Dedifferentiated amniotic fluid mesenchymal stem cell (primary cell): Measurements from ENCODE around the gene C4B.
"Not testable (repeated sequence)": the region's sequence is repeated elsewhere in the genome, so short reads cannot be mapped to it uniquely, and the experiment has no call there.

Source experiments
- DNase-seq: peaks from one replicate; pipeline ENCODE4 v3.0.0-alpha.2; 2016; ENCODE audit errors: extremely low spot score

Gene C4B

DNA sequence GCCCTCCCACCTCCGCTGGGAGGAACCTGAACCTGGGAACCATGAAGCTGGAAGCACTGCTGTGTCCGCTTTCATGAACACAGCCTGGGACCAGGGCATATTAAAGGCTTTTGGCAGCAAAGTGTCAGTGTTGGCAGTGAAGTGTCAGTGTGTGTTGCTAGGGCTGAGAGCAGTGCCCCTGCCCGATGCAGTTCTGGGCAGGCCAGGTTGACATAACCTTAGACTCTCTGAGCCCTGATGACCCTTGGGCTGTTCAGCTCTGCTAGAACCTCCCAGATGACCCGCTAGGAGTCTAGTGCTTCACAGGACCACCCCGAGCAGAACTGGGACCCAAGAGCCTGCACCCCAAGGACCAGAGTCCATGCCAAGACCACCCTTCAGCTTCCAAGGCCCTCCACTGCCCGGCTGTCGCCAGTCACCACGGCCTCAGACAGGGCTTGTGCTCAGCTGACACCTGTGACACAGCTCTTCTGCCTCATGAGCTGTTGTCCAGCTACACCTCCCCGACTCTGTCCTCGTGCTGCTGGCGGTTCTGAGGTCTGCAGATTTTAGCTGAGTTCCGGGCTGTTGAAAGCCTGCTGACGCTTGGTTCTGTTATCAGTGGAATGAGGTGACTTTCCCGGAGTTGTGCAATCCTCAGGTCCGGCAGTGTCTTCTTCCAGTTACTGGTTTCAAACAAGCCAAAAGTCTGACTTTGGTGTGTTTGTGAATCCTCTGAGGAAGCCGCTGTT lies 20.9 kb downstream of the C4B start:
- DNase-seq = not testable (repeated sequence)

DNA sequence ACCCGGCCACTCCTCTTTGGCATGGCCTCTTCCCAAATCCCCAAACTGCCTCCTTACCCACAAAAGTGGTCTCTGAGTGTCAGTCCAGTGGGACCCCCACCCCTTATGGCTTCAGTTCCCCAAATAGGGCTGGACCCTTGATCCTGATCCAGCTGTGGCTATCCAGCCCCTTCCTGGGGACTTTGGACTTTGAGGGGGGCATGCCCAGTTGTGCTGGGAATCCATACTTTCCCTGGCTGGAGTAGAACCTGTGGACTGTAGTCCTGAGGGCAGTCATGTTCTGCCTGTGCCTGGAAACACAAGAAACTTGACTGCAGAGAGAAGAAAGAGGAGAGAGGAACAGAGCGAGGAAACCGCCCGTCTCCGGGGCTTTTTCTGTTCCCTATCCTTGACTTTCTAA lies 22.5 kb downstream of the C4B start:
- DNase-seq = not testable (repeated sequence)

DNA sequence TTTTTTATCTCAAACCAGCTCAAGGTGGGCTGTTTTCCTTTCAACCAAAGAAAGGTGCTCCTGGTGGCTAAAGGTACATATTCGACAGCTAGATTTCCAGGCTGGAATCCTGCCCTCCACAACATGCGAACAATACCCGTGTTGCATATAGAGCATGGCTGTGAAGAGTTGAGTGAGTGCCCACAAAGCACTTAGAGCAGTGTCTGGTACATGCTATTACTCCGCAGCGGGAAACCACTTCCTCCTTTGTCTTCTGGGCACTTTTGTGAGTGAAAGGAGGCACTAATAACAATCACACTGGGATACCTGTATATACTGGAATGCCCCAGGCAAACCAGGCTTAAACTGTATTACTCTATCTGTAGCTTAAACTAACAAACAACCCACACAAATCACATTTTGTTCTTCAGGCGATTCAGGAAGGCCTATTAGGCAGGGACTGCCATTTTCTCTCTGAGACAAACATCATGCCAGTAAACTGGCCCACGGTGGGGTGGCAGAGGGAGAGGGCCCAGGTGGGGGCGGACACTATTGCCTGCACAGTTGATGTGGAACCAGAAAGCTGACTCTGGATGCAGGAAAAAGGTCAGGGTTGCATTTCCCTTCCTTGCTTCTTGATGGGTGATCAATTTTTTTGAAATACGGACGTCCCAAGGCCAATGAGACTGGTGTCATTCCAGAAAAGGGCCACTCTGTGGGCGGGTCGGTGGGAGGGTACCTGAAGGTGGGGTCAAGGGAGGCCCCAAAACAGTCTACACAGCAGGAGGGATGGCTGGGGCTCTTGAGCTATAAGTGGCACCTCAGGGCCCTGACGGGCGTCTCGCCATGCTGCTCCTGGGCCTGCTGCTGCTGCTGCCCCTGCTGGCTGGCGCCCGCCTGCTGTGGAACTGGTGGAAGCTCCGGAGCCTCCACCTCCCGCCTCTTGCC lies 23.3 kb downstream of the C4B start, which contains the start of gene CYP21A2:
TSS of gene CYP21A2 (plus strand) at position 818 of the 927 bp plus-strand sequence. CDS start at position 826, 8 bp downstream.
- DNase-seq = not testable (repeated sequence)

- DNase-seq = not testable (repeated sequence)
Measured at GRCh38 chr6:32038878-32039277, 24.3 kb downstream of the C4B start.

GRCh38 chr6:32039321-32040274 lies 25.0 kb downstream of the C4B start:
- not testable (repeated sequence) for DNase-seq

DNA sequence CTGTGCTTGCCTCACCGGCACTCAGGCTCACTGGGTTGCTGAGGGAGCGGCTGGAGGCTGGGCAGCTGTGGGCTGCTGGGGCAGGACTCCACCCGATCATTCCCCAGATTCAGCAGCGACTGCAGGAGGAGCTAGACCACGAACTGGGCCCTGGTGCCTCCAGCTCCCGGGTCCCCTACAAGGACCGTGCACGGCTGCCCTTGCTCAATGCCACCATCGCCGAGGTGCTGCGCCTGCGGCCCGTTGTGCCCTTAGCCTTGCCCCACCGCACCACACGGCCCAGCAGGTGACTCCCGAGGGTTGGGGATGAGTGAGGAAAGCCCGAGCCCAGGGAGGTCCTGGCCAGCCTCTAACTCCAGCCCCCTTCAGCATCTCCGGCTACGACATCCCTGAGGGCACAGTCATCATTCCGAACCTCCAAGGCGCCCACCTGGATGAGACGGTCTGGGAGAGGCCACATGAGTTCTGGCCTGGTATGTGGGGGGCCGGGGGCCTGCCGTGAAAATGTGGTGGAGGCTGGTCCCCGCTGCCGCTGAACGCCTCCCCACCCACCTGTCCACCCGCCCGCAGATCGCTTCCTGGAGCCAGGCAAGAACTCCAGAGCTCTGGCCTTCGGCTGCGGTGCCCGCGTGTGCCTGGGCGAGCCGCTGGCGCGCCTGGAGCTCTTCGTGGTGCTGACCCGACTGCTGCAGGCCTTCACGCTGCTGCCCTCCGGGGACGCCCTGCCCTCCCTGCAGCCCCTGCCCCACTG lies 25.9 kb downstream of the C4B start:
- not testable (repeated sequence) for DNase-seq

DNA sequence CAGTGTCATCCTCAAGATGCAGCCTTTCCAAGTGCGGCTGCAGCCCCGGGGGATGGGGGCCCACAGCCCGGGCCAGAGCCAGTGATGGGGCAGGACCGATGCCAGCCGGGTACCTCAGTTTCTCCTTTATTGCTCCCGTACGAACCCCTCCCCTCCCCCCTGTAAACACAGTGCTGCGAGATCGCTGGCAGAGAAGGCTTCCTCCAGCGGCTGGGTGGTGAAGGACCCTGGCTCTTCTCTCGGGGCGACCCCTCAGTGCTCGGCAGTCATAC lies 26.4 kb downstream of the C4B start:
- DNase-seq = not testable (repeated sequence)

- not testable (repeated sequence) for DNase-seq
Measured at GRCh38 chr6:32041385-32041784, 26.8 kb downstream of the C4B start.

GRCh38 chr6:32042276-32042675 lies 27.7 kb downstream of the C4B start:
- not testable (repeated sequence) for DNase-seq

DNA sequence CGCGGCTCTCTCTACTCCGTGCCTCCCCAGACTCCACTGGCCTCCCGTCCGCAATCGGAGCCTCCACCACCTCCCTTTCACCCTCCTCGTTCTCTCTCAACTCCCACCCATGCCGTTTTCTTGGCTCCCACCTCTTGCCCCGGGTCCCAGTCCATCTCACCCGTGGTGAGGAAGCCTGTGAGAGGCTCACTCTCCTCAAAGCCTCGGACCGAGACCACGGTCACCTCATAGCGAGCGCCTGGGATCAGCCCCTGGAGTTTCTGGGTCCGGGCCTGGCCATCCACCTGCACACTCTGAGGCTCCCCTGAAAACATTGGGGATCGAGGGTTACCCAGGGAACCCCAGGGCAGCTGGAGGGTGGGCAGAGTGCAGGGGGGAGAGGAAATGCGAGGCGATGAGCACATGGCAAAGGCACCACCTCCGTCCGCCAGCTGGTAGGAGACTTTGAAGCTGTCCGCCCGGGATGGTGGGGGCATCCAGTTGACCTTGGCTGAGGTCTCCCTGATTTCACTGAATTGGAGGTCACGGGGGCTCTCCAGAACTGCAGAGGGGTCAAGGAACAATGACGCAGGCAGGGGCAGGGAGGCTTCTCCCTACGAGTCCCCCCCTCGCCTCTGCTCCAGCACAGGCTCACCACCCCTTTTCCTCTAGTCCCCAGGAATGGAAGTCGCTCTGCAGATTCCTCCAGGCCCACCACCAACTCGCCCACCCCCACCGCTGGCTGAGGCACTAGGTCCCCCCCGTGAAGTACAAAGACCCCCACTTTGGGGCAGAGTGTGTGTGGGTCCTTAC lies 29.2 kb downstream of the C4B start:
- not testable (repeated sequence) for DNase-seq

DNA sequence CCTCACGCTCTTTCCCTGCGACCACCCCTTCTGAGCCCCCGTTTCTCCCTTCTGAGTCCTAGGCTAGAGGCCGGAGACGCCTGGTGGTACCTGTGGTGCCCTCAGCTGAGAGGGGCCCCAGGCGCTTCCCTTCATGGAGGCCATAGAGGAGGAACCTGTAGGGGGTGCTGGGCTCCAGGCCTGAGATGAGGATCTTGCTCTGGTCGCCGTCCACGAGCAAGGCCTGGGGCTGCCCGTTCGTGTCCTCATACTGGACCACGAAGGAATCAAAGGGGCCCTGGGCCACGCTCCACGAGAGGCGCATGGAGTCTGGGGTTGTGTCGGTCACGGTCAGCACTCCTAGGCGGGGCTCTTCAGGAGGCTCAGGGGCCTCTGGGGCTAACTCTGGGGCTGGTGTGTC lies 30.3 kb downstream of the C4B start:
- DNase-seq = not testable (repeated sequence)

DNA sequence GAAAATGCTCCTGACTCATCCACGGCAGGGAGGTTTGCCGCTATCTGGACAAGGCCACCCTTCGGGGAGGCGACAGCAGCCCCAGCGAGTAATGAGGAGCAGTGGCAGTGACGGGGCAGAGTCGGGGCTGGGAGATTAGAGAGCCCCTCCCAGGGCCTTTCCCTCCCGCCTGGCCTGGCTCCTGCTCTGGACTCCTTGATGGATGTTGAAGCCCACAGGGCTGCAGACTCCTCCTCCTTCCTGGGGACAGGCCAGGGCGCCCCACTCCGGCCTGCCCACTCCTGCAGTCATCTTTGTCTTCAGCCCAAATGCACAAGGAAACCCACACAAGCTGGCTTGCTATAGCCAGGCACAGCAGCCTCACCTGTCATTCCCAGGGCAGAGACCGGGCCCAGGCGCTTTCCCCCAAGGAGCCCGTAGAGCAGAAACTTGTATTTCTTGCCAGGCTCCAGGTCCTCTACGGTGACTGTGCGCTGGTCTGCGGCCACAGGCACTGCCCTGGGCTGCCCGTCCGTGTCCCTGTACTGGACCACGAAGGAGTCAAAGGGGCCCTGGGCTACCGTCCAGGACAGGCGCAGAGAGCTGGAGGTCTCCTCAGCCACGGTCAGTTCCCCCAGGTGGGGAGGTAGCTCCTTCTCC lies 31.3 kb downstream of the C4B start:
- DNase-seq = no peak

GRCh38 chr6:32046450-32047083 lies 32.0 kb downstream of the C4B start:
- no peak for DNase-seq

DNA sequence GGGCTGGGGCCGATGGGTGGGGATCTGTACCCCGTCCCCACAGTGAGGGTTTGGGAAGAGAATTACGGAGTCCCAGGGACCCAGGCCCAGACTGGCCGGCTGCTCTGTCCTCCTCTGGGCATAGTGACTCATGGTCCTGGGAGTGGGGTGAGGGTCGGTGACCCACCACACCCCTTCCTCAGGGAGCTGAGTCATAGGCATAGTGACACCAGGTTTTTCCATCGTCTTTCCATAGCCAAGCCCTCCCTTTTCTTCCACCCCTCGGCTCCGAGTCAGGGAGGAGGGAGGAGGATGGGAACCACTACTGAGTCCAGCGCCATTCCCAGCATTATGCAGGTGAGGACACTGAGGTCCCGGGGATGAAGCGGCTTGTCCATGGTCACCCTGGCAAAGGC lies 32.5 kb downstream of the C4B start:
- no peak for DNase-seq

DNA sequence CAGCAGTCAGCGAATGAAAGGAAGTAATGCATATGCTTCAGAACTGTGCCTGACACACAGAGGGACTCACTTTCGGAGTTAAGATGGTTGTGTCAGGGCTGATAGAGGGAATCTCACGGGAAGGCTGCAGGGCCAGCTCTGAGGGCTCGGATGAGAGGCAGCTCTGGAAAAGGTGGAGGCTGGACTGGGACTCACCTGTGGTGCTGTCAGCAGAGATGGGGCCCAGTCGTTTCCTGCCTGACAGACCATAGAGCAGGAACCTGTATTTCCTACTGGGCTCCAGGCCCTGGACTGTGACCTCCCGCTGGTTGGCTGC lies 32.9 kb downstream of the C4B start:
- DNase-seq = no peak

DNA sequence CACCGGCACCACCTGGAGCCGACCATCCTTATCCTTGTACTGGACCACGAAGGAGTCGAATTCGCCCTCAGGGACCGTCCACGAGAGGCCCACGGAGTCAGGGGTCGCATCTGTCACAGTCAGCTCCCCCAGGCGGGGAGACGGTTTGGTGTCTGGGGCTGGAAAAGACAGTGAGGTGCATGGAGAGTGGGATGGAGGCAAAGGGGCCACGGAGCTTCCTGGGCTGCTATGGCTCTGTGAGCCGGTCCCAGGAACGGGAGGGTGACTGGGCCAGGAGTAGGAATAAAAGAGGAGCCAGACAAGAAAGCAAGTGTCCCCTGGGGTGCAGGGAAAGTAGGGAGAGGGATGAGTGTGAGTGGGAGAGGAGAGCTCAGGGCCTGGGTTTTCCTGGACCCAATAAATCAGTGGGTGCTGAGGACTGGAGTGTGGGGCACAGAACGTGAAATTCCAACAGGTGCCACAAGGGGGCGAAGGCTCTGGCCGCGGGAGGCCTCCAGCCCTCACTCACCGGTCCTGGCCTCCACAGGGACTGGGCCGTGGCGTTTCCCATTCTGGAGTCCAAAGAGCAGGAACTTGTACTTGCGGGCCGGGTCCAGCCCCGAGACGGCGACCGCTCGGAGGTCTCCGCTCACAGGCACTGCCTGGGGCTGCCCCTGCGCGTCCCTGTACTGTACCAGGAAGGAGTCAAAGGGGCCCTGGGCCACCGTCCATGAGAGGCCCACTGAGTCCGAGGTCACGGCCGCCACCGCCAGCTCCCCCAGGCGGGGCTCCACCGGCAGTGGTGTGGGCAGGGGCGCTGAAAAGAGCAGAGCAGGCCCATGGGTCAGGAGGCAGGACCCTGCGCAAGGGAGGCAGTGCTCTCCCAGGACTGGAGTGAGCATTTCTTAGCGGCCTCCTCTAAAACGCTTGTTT lies 33.5 kb downstream of the C4B start:
- DNase-seq = peak; percentile 44

- not testable (repeated sequence) for DNase-seq
Measured at GRCh38 chr6:32049149-32049548, 34.6 kb downstream of the C4B start.

DNA sequence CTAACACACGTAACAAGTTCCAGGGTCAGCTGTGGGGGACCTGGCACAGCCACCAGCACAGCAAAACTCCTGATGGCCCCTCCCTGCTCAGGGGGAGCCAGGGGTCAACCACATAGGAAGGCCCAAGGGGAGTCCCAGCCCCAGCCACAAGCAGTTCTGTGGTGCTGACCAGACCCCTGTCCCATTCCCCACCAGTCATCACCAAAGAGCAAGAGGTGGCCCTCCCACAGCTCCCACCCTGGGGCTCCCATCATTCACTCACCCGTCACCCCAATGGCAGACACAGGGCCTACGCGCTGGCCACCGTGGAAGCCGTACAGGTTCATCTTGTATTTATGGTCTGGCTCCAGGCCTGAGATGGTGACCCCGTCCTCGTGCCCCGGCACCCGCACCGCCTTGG lies 35.1 kb downstream of the C4B start:
- not testable (repeated sequence) for DNase-seq
